ENCODE measurements around the gene S100P.
"Not testable (repeated sequence)": the region's sequence is repeated elsewhere in the genome, so short reads cannot be mapped to it uniquely, and the experiment has no call there.

- not testable (repeated sequence) for TF ChIP-seq POLR2A (IDR thresholded peaks at IDR 0.05; ENCODE audit: low read length); GATA1 (IDR thresholded peaks at IDR 0.05; ENCODE audit: low read depth, low read length)
These were observed 38.4 kb upstream of the S100P start for GRCh38 chr4:6655291-6655690.
